LNCaP clone FGC (cell line): ENCODE results near the gene EEFSEC.

ENCODE experiments used
- DNase-seq: peaks from one replicate; pipeline ENCODE4 v3.0.0-alpha.2; 2011; ENCODE audit warnings: low read depth
- H3K4me3 ChIP-seq: 2 replicates; pipeline ENCODE4 v1.5.1; 2011; ENCODE audit warnings: mild to moderate bottlenecking, low read depth, low read length, control low read depth
- CTCF ChIP-seq: IDR thresholded peaks from 2 replicates; pipeline ENCODE4 v1.5.1; 2012; ENCODE audit warnings: mild to moderate bottlenecking; ENCODE audit not compliant: control insufficient read depth, insufficient read depth; ENCODE audit errors: extremely low read depth

EEFSEC gene

GRCh38 chr3:128185630-128186447 is 32.6 kb downstream of the EEFSEC start:
- DNase-seq = no peak
- H3K4me3 ChIP-seq = no peak overlapping the region
- no peak for TF ChIP-seq CTCF

DNA sequence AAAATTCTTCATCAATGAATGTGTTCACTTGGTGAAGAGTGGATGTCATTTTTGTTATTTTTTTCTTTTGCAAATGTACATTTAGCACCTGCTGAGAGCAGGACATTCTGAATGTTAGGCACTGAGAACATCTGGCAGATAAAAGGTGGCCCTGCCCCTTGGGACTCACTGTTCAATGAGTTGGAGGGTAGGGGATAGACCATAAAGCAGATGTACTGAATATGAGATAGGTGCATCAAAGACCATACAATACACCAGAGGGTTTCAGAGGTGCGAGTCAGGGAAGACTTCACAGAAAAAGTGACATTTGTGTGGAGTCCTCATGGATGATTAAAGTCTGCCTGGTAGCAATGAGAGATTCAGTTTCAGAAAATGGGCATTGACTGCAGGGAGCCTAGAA is 34.2 kb downstream of the EEFSEC start:
- TF ChIP-seq CTCF = no peak
- DNase-seq = no peak
- H3K4me3 ChIP-seq = no peak overlapping the region

DNA sequence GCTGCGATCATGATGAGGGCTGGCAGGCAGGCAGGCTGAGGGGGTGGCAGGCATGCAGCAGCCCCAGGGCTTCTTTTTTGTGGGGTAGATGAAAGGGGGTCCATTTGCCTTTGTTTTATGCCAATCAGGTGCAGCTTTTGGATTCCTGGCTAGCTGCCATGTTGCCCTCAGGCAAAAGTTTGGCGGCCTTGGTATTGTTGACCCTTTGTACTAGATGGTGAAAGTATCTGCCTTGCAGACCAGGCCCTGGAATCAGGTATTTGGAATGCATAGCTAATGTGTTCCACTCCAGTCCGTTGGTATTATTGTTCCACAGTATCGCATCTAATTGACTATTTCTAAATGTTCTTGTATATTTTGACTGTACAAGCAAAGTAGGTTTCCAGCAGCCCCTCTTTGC is 35.0 kb downstream of the EEFSEC start:
- TF ChIP-seq CTCF = no peak
- no peak for DNase-seq
- no peak overlapping the region for H3K4me3 ChIP-seq

DNA sequence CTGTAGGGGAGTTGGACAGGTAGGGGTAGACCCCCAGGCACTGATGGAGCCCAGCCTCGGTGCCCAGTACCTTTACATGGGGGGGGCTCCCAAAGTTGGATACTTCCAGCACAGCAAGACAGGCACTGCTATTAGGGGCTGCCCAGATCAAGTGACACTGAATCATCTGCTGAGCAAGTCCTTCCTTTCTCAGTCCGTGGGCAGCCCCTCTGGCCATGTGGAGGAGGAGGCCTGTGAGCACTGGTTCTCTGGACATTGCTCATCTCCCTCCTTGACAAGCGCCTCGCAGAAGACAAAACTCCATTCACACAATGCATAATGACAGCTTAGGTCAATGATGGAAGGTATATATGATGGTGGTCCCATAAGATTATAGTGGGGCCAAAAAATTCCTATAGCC is 35.7 kb downstream of the EEFSEC start:
- DNase-seq = no peak
- TF ChIP-seq CTCF = no peak
- no peak overlapping the region for H3K4me3 ChIP-seq

DNA sequence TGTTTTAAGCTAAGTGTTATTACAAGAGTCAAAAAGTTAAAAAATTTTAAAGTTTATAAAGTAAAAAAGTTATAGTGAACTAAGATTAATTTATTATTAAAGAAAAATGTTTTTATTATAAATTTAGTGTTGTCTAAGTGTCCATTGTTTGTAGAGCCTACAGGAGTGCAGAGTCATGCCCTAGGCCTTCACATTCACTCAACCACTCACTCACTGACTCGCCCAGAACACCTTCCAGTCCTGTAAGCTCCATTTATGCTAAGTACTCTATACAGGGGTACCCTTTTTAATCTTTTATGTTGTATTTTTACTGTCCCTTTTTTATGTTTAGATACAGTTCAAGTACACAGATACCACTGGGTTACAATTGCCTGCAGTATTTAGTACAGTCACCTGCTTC is 37.2 kb downstream of the EEFSEC start:
- no peak overlapping the region for H3K4me3 ChIP-seq
- DNase-seq = no peak
- TF ChIP-seq CTCF = no peak

DNA sequence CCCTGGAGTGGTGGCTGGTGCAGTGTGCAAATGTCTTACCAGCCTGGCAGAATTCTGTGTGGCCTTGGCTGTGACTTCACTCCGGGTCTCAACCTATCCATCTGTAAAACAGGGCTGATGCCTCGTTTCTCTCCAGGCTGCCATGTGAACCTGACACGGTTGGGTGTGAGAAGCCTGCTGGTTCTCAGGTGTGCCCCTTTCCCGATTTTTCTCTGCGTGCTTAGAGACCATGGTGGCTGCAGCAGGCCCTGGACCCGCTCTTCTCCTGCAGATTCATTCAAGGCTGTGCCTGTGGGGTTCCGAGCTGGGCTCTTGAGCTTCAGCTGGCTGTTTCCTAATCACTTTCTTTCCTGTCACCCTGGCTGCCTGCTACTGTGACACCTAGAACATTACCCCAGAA is 38.9 kb downstream of the EEFSEC start:
- no peak overlapping the region for H3K4me3 ChIP-seq
- no peak for DNase-seq
- TF ChIP-seq CTCF = no peak

GRCh38 chr3:128193168-128193567 is 39.9 kb downstream of the EEFSEC start:
- no peak for TF ChIP-seq CTCF
- H3K4me3 ChIP-seq = no peak overlapping the region
- DNase-seq = no peak
